ENCODE measurements around the gene GDF3. TPM values are rescaled to one million over a fixed set of nuclear protein-coding genes. Genes with fewer than 3 reads are reported as not detected.
"Not testable (repeated sequence)": the region's sequence is repeated elsewhere in the genome, so short reads cannot be mapped to it uniquely, and the experiment has no call there.

The GDF3 gene
- not detected in 2 replicates for total RNA-seq

- no peaks in the 10 kb centered on the region for H3K36me3 Mint-ChIP-seq (ENCODE audit: low read depth)
- no peak within 1 kb of the TSS for H3K4me3 Mint-ChIP-seq
- intact Hi-C loops (cut with micrococcal nuclease): no loop called here
- H3K9me3 Mint-ChIP-seq: no peaks in the 10 kb centered on the region
- peaks cover 12% of the 10 kb centered on the region for H3K27me3 Mint-ChIP-seq (ENCODE audit: insufficient read depth)
- no peak within 1 kb of the TSS for H3K27ac Mint-ChIP-seq
- no peaks in the 10 kb centered on the region for H3K4me1 Mint-ChIP-seq (ENCODE audit: low read depth)
- DNase-seq (ENCODE audit: low spot score): no peak
Observed at GRCh38 chr12:7695566-7696197, at the start of gene GDF3. TSS of gene GDF3 (minus strand) at chr12:7695775. CDS start at chr12:7695728, 47 bp downstream.

DNA sequence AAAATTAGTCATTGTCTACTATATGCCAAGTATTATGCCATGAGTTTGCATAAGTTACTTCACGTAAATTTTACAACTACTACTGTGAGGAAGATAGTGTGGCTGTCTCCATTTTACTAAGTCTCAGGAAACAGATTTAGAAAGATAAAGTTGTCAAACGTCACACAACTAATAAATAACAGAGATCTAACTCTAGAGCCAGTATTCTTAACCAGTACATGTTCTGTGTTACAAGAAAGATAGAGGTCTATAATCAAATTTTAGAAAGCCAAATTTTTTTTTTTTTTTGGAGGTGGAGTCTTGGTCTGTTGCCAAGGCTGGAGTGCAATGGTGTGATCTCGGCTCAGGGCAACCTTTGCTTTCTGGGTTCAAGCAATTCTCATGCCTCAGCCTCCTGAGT is 37.4 kb upstream of the GDF3 start:
- intact Hi-C loops (cut with micrococcal nuclease): no loop called here
- Mint-ChIP-seq H3K4me1 (ENCODE audit: low read depth) (no peaks in the 10 kb centered on the region), H3K27ac (no peak overlapping the region), H3K9me3 (no peaks in the 10 kb centered on the region), H3K4me3 (no peak overlapping the region), H3K27me3 (ENCODE audit: insufficient read depth) (peaks cover 5% of the 10 kb centered on the region), H3K36me3 (ENCODE audit: low read depth) (no peaks in the 10 kb centered on the region)
- DNase-seq (ENCODE audit: low spot score): no peak

- Mint-ChIP-seq H3K4me1 (ENCODE audit: low read depth) (no peaks in the 10 kb centered on the region), H3K9me3 (no peaks in the 10 kb centered on the region), H3K4me3 (no peak overlapping the region), H3K27ac (no peak overlapping the region), H3K27me3 (ENCODE audit: insufficient read depth) (peaks cover 5% of the 10 kb centered on the region), H3K36me3 (ENCODE audit: low read depth) (no peaks in the 10 kb centered on the region)
- intact Hi-C loops (cut with micrococcal nuclease): no loop called here
- no peak for DNase-seq (ENCODE audit: low spot score)
Observed at GRCh38 chr12:7731486-7731885, 35.9 kb upstream of the GDF3 start.

DNA sequence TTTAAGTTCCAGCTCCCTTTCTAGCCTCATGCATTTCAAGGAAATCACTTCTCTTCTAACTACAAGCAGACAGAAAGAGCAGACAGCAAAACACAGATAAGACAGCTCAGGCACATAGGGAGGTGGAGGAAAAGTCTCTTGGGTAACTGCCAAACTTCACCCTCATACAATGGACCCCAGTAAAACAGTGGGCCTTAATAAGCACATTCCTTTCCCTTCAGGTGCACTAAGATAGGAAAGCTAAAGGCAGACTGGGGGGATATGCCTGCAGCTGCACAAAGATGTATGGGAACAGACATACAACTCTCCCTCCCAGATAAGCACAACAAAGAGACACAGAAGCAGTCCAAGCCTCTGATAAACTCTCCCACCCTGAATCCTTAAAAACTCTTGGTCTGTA is 35.4 kb upstream of the GDF3 start:
- intact Hi-C loops (cut with micrococcal nuclease); H3K27ac Mint-ChIP-seq; H3K9me3 Mint-ChIP-seq; H3K36me3 Mint-ChIP-seq (ENCODE audit: low read depth); H3K27me3 Mint-ChIP-seq (ENCODE audit: insufficient read depth); H3K4me1 Mint-ChIP-seq (ENCODE audit: low read depth); H3K4me3 Mint-ChIP-seq; DNase-seq (ENCODE audit: low spot score): not testable (repeated sequence)

GRCh38 chr12:7729746-7730145 is 34.2 kb upstream of the GDF3 start:
- H3K4me1 Mint-ChIP-seq (ENCODE audit: low read depth): no peaks in the 10 kb centered on the region

GRCh38 chr12:7723926-7724325 is 28.4 kb upstream of the GDF3 start:
- DNase-seq (ENCODE audit: low spot score): no peak
- Mint-ChIP-seq H3K4me1 (ENCODE audit: low read depth) (no peaks in the 10 kb centered on the region), H3K27ac (no peak overlapping the region)

More at GRCh38 chr12:7729746-7730145, 34.2 kb upstream of the GDF3 start:
- H3K4me3 Mint-ChIP-seq: no peak overlapping the region
- no peaks in the 10 kb centered on the region for H3K9me3 Mint-ChIP-seq
- intact Hi-C loops (cut with micrococcal nuclease): no loop called here
- no peaks in the 10 kb centered on the region for H3K36me3 Mint-ChIP-seq (ENCODE audit: low read depth)
- H3K27me3 Mint-ChIP-seq (ENCODE audit: insufficient read depth): peaks cover 5% of the 10 kb centered on the region
- H3K27ac Mint-ChIP-seq: no peak overlapping the region
- DNase-seq (ENCODE audit: low spot score): no peak

GRCh38 chr12:7719946-7720730 is 24.6 kb upstream of the GDF3 start:
- H3K9me3 Mint-ChIP-seq: no peaks in the 10 kb centered on the region
- no peak overlapping the region for H3K27ac Mint-ChIP-seq
- H3K36me3 Mint-ChIP-seq (ENCODE audit: low read depth): no peaks in the 10 kb centered on the region
- H3K27me3 Mint-ChIP-seq (ENCODE audit: insufficient read depth): peaks cover 5% of the 10 kb centered on the region
- H3K4me3 Mint-ChIP-seq: no peak overlapping the region
- no peak for DNase-seq (ENCODE audit: low spot score)
- intact Hi-C loops (cut with micrococcal nuclease): no loop called here
- no peaks in the 10 kb centered on the region for H3K4me1 Mint-ChIP-seq (ENCODE audit: low read depth)

More at GRCh38 chr12:7723926-7724325, 28.4 kb upstream of the GDF3 start:
- intact Hi-C loops (cut with micrococcal nuclease): no loop called here
- Mint-ChIP-seq H3K36me3 (ENCODE audit: low read depth) (no peaks in the 10 kb centered on the region), H3K4me3 (no peak overlapping the region), H3K27me3 (ENCODE audit: insufficient read depth) (peaks cover 5% of the 10 kb centered on the region), H3K9me3 (no peaks in the 10 kb centered on the region)

DNA sequence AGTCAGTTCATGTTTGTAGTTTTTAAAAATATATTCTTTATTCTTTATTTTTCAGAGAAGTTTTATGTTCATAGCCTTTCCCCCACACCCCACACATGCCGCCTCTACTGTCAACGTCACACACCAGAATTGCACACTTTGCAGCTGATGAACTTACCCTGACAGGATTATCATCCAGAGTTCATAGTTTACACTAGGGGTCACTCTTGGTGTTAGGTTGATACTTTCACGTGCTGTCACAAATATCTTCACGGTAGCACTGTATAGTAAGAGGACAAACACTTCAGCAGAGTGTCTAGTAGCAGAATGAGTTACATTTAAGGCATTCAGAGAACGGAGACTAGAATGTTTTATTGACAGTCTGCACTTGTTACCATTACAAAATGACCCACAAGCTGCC is 20.8 kb upstream of the GDF3 start:
- H3K27ac Mint-ChIP-seq: no peak overlapping the region
- intact Hi-C loops (cut with micrococcal nuclease): no loop called here
- no peak for DNase-seq (ENCODE audit: low spot score)
- no peaks in the 10 kb centered on the region for H3K9me3 Mint-ChIP-seq
- no peaks in the 10 kb centered on the region for H3K36me3 Mint-ChIP-seq (ENCODE audit: low read depth)
- no peaks in the 10 kb centered on the region for H3K4me1 Mint-ChIP-seq (ENCODE audit: low read depth)
- H3K4me3 Mint-ChIP-seq: no peak overlapping the region
- H3K27me3 Mint-ChIP-seq (ENCODE audit: insufficient read depth): peaks cover 5% of the 10 kb centered on the region

- H3K4me3 Mint-ChIP-seq: no peak overlapping the region
- DNase-seq (ENCODE audit: low spot score): no peak
- H3K36me3 Mint-ChIP-seq (ENCODE audit: low read depth): no peaks in the 10 kb centered on the region
- intact Hi-C loops (cut with micrococcal nuclease): no loop called here
- no peaks in the 10 kb centered on the region for H3K4me1 Mint-ChIP-seq (ENCODE audit: low read depth)
- no peaks in the 10 kb centered on the region for H3K9me3 Mint-ChIP-seq
- H3K27me3 Mint-ChIP-seq (ENCODE audit: insufficient read depth): no peaks in the 10 kb centered on the region
- no peak overlapping the region for H3K27ac Mint-ChIP-seq
Observed at GRCh38 chr12:7712841-7713442, 17.4 kb upstream of the GDF3 start.

- no peak for DNase-seq (ENCODE audit: low spot score)
- intact Hi-C loops (cut with micrococcal nuclease): no loop called here
- Mint-ChIP-seq H3K9me3 (no peaks in the 10 kb centered on the region), H3K27ac (no peak within 1 kb of the TSS), H3K27me3 (ENCODE audit: insufficient read depth) (no peaks in the 10 kb centered on the region), H3K4me3 (no peak within 1 kb of the TSS), H3K4me1 (ENCODE audit: low read depth) (no peaks in the 10 kb centered on the region), H3K36me3 (ENCODE audit: low read depth) (no peaks in the 10 kb centered on the region)
Observed at GRCh38 chr12:7711133-7711532, 15.6 kb upstream of the GDF3 start, which contains the start of gene DPPA3. TSS of gene DPPA3 (plus strand) at chr12:7711433. CDS start at chr12:7711571, 138 bp downstream.

GRCh38 chr12:7709969-7710675 is 14.5 kb upstream of the GDF3 start:
- H3K36me3 Mint-ChIP-seq (ENCODE audit: low read depth): no peaks in the 10 kb centered on the region
- intact Hi-C loops (cut with micrococcal nuclease): no loop called here
- H3K27ac Mint-ChIP-seq: no peak overlapping the region

GRCh38 chr12:7705846-7706245 is 10.3 kb upstream of the GDF3 start:
- Mint-ChIP-seq H3K27ac (no peak overlapping the region), H3K36me3 (ENCODE audit: low read depth) (no peaks in the 10 kb centered on the region), H3K4me1 (ENCODE audit: low read depth) (no peaks in the 10 kb centered on the region), H3K27me3 (ENCODE audit: insufficient read depth) (peaks cover 2% of the 10 kb centered on the region), H3K9me3 (no peaks in the 10 kb centered on the region), H3K4me3 (no peak overlapping the region)
- intact Hi-C loops (cut with micrococcal nuclease): no loop called here
- DNase-seq (ENCODE audit: low spot score): no peak

More at GRCh38 chr12:7709969-7710675, 14.5 kb upstream of the GDF3 start:
- H3K4me1 Mint-ChIP-seq (ENCODE audit: low read depth): no peaks in the 10 kb centered on the region
- DNase-seq (ENCODE audit: low spot score): no peak
- no peaks in the 10 kb centered on the region for H3K27me3 Mint-ChIP-seq (ENCODE audit: insufficient read depth)
- H3K4me3 Mint-ChIP-seq: no peak overlapping the region
- H3K9me3 Mint-ChIP-seq: no peaks in the 10 kb centered on the region

- no peaks in the 10 kb centered on the region for H3K4me1 Mint-ChIP-seq (ENCODE audit: low read depth)
- no peaks in the 10 kb centered on the region for H3K9me3 Mint-ChIP-seq
- peaks cover 12% of the 10 kb centered on the region for H3K27me3 Mint-ChIP-seq (ENCODE audit: insufficient read depth)
- DNase-seq (ENCODE audit: low spot score): no peak
- H3K27ac Mint-ChIP-seq: no peak overlapping the region
- no peaks in the 10 kb centered on the region for H3K36me3 Mint-ChIP-seq (ENCODE audit: low read depth)
- H3K4me3 Mint-ChIP-seq: no peak overlapping the region
- intact Hi-C loops (cut with micrococcal nuclease): no loop called here
Observed at GRCh38 chr12:7695237-7695560, 376 bp downstream of the GDF3 start.
